HCT116 (cell line): Measurements from ENCODE around the gene KAT6B.

Experiments used
- ATF3 ChIP-seq: IDR thresholded peaks from 2 replicates; pipeline ENCODE4 v1.6.1; 2012
- CEBPB ChIP-seq: IDR thresholded peaks from 2 replicates; pipeline ENCODE4 v1.6.1; 2012; ENCODE audit warnings: low read depth
- CTCF ChIP-seq, 3 experiments: fragments of 200-600 bp in 1 of 3; sonication (generic) in 1 of 3; IDR thresholded peaks in 2 of 3; conservative IDR thresholded peaks in 1 of 3; 2 replicates each; pipeline ENCODE4 v1.5.1; 2012 to 2017; ENCODE audit warnings: low read depth in 2 of 3, low read length in 2 of 3, antibody characterized with exemption in 1 of 3, borderline replicate concordance in 1 of 3, control low read depth in 1 of 3, mild to moderate bottlenecking in 1 of 3, mixed read lengths in 1 of 3, mixed run types in 1 of 3, moderate library complexity in 1 of 3; ENCODE audit not compliant: insufficient read depth in 1 of 3
- EZH2 ChIP-seq: fragments of 200-600 bp; sonication (generic); IDR thresholded peaks from 2 replicates; pipeline ENCODE4 v1.6.1; 2017; ENCODE audit warnings: antibody characterized with exemption, mixed run types
- EZH2phosphoT487 ChIP-seq: fragments of 200-600 bp; IDR thresholded peaks from 2 replicates; pipeline ENCODE4 v1.6.1; 2018; ENCODE audit warnings: antibody characterized with exemption, borderline replicate concordance
- FOSL1 ChIP-seq: IDR thresholded peaks from 2 replicates; pipeline ENCODE4 v1.6.1; 2012; ENCODE audit warnings: low read depth
- POLR2A ChIP-seq: IDR thresholded peaks from 2 replicates; pipeline ENCODE4 v1.7.0; 2011; ENCODE audit warnings: borderline replicate concordance; ENCODE audit not compliant: insufficient read depth, insufficient read length; ENCODE audit errors: extremely low read depth
- POLR2AphosphoS5 ChIP-seq: IDR thresholded peaks from 2 replicates; pipeline ENCODE4 v1.6.1; 2011; ENCODE audit warnings: mild to moderate bottlenecking, low read depth, low read length, moderate library complexity
- ZFX ChIP-seq: fragments of 450-650 bp; IDR thresholded peaks from 2 replicates; pipeline ENCODE4 v1.6.1; 2017
- ZNF274 ChIP-seq: fragments of 200-500 bp; sonication (Bioruptor generic); IDR thresholded peaks from 2 replicates; pipeline ENCODE4 v1.6.1; 2014; ENCODE audit warnings: mild to moderate bottlenecking, low read depth, low read length, inconsistent platforms

GRCh38 chr10:74837743-74838142, 11.3 kb downstream of the KAT6B start:
- TF ChIP-seq POLR2A (no peak), CTCF (IDR thresholded peaks at IDR 0.05 in 2 of 3, conservative IDR thresholded peaks at IDR 0.05 in 1 of 3; ENCODE audit: borderline replicate concordance in 1 of 3, insufficient read depth in 1 of 3, low read depth in 2 of 3, low read length in 2 of 3) (no peak), CEBPB (no peak), EZH2 (no peak), POLR2AphosphoS5 (no peak), FOSL1 (no peak), EZH2phosphoT487 (no peak), ZFX (no peak), ATF3 (no peak), ZNF274 (no peak)
